Activated T-helper 17 cell treated with anti-CD3 and anti-CD28 coated beads, Interleukin-2, amount 50 U/mL, for 72 hours (primary cell): ENCODE data around the gene OAS3. TPM values are rescaled to one million over a fixed set of nuclear protein-coding genes. Genes with fewer than 3 reads are reported as not detected.
A peak's percentile ranks its signal among the peaks of the same experiment; 100 is the strongest.
"Not testable (repeated sequence)": the region's sequence is repeated elsewhere in the genome, so short reads cannot be mapped to it uniquely, and the experiment has no call there.

Experiments
- ATAC-seq: fragments of 150-1000 bp; cut with Tn5 transposase; replicated peaks from 2 replicates; pipeline ENCODE4 v1.10.0; 2021; ENCODE audit warnings: mild to moderate bottlenecking, moderate library complexity
- H3K27ac Mint-ChIP-seq: one replicate; pipeline ENCODE4 v1.8.0; 2022; ENCODE audit warnings: mixed read lengths
- H3K27me3 Mint-ChIP-seq: one replicate; pipeline ENCODE4 v1.8.0; 2022; ENCODE audit warnings: mixed read lengths
- H3K36me3 Mint-ChIP-seq: one replicate; pipeline ENCODE4 v1.8.0; 2022; ENCODE audit warnings: low read depth, mild to moderate bottlenecking, mixed read lengths
- H3K4me1 Mint-ChIP-seq: one replicate; pipeline ENCODE4 v1.8.0; 2022; ENCODE audit warnings: mixed read lengths
- H3K4me3 Mint-ChIP-seq: one replicate; pipeline ENCODE4 v1.8.0; 2022; ENCODE audit warnings: mild to moderate bottlenecking, mixed read lengths
- H3K9me3 Mint-ChIP-seq: one replicate; pipeline ENCODE4 v1.8.0; 2022; ENCODE audit warnings: mixed read lengths
- total RNA-seq, 2 donors: library from RNA; stranded (reverse); gene quantifications; one replicate each; pipeline ENCODE4 v1.2.3, GENCODE V29; 2022

OAS3 gene
- total RNA-seq, 2 donors from 2014 or later = 17.4 to 41.7 TPM

- no peak for ATAC-seq
- Mint-ChIP-seq H3K27me3 (no peaks in the 10 kb centered on the region), H3K9me3 (no peaks in the 10 kb centered on the region), H3K36me3 (peaks cover 10% of the 10 kb centered on the region), H3K4me3 (peak overlapping the region; percentile 80), H3K27ac (peak overlapping the region; percentile 89), H3K4me1 (peaks cover 16% of the 10 kb centered on the region)
Observed at GRCh38 chr12:112977139-112977538, 38.9 kb downstream of the OAS3 start.

- ATAC-seq = no peak
- Mint-ChIP-seq H3K36me3 (peaks cover 12% of the 10 kb centered on the region), H3K4me1 (peaks cover 21% of the 10 kb centered on the region), H3K27ac (peak overlapping the region; percentile 89), H3K4me3 (peak overlapping the region; percentile 80), H3K27me3 (no peaks in the 10 kb centered on the region), H3K9me3 (no peaks in the 10 kb centered on the region)
Observed at GRCh38 chr12:112977641-112978040, 39.4 kb downstream of the OAS3 start.

GRCh38 chr12:112978163-112979040, 40.1 kb downstream of the OAS3 start, which contains the start of gene OAS2:
OAS2 (plus strand) TSS chr12:112978519; CDS start chr12:112978609, 90 bp downstream.
- Mint-ChIP-seq H3K36me3 (peaks cover 15% of the 10 kb centered on the region), H3K4me1 (peaks cover 22% of the 10 kb centered on the region), H3K27ac (peak within 1 kb of the TSS; percentile 89), H3K9me3 (no peaks in the 10 kb centered on the region), H3K4me3 (peak within 1 kb of the TSS; percentile 80), H3K27me3 (no peaks in the 10 kb centered on the region)
- ATAC-seq = peak; percentile 92

- peaks cover 23% of the 10 kb centered on the region for H3K4me1 Mint-ChIP-seq
- peak overlapping the region; percentile 80 for H3K4me3 Mint-ChIP-seq
- peak overlapping the region; percentile 89 for H3K27ac Mint-ChIP-seq
- H3K27me3 Mint-ChIP-seq = no peaks in the 10 kb centered on the region
- H3K9me3 Mint-ChIP-seq = no peaks in the 10 kb centered on the region
- ATAC-seq = peak; percentile 58
- H3K36me3 Mint-ChIP-seq = peaks cover 22% of the 10 kb centered on the region
Observed at GRCh38 chr12:112979041-112979680, 40.9 kb downstream of the OAS3 start.

- peak overlapping the region; percentile 89 for H3K27ac Mint-ChIP-seq
- no peaks in the 10 kb centered on the region for H3K27me3 Mint-ChIP-seq
- peaks cover 37% of the 10 kb centered on the region for H3K36me3 Mint-ChIP-seq
- H3K9me3 Mint-ChIP-seq = peaks cover 9% of the 10 kb centered on the region
- peak overlapping the region; percentile 80 for H3K4me3 Mint-ChIP-seq
- H3K4me1 Mint-ChIP-seq = peaks cover 29% of the 10 kb centered on the region
- no peak for ATAC-seq
Observed at GRCh38 chr12:112980491-112981158, 42.4 kb downstream of the OAS3 start.

- peak overlapping the region; percentile 76 for H3K27ac Mint-ChIP-seq
- H3K4me1 Mint-ChIP-seq = peaks cover 39% of the 10 kb centered on the region
- peaks cover 9% of the 10 kb centered on the region for H3K9me3 Mint-ChIP-seq
- H3K36me3 Mint-ChIP-seq = peaks cover 74% of the 10 kb centered on the region
- no peak for ATAC-seq
- H3K27me3 Mint-ChIP-seq = no peaks in the 10 kb centered on the region
- H3K4me3 Mint-ChIP-seq = peak overlapping the region; percentile 80
Observed at GRCh38 chr12:112985642-112986290, 47.5 kb downstream of the OAS3 start.

- H3K4me3 Mint-ChIP-seq = no peak overlapping the region
- H3K27ac Mint-ChIP-seq = peak overlapping the region; percentile 76
- H3K36me3 Mint-ChIP-seq = peaks cover 80% of the 10 kb centered on the region
- peaks cover 9% of the 10 kb centered on the region for H3K9me3 Mint-ChIP-seq
- H3K4me1 Mint-ChIP-seq = peaks cover 42% of the 10 kb centered on the region
- ATAC-seq = no peak
- H3K27me3 Mint-ChIP-seq = no peaks in the 10 kb centered on the region
Observed at GRCh38 chr12:112986291-112986800, 48.1 kb downstream of the OAS3 start.

- Mint-ChIP-seq H3K4me3 (peak overlapping the region; percentile 57), H3K27ac (peak overlapping the region; percentile 76), H3K36me3 (peaks cover 86% of the 10 kb centered on the region), H3K9me3 (peaks cover 9% of the 10 kb centered on the region), H3K4me1 (peaks cover 30% of the 10 kb centered on the region), H3K27me3 (no peaks in the 10 kb centered on the region)
- ATAC-seq = no peak
Observed at GRCh38 chr12:112987561-112987960, 49.3 kb downstream of the OAS3 start.

- Mint-ChIP-seq H3K4me3 (peak overlapping the region; percentile 57), H3K36me3 (peaks cover 89% of the 10 kb centered on the region), H3K9me3 (peaks cover 9% of the 10 kb centered on the region), H3K27me3 (no peaks in the 10 kb centered on the region), H3K27ac (peak overlapping the region; percentile 76), H3K4me1 (peaks cover 28% of the 10 kb centered on the region)
- ATAC-seq = peak; percentile 72
Observed at GRCh38 chr12:112988224-112988623, 50.0 kb downstream of the OAS3 start.

- not testable (repeated sequence) for H3K27me3 Mint-ChIP-seq, H3K9me3 Mint-ChIP-seq
- H3K4me3 Mint-ChIP-seq = peak overlapping the region; percentile 57
- peak overlapping the region; percentile 76 for H3K27ac Mint-ChIP-seq
- peak; percentile 43 for ATAC-seq
- peaks cover 28% of the 10 kb centered on the region for H3K4me1 Mint-ChIP-seq
- H3K36me3 Mint-ChIP-seq = peaks cover 91% of the 10 kb centered on the region
Observed at GRCh38 chr12:112988823-112989385, 50.6 kb downstream of the OAS3 start.

GRCh38 chr12:112989806-112990205, 51.5 kb downstream of the OAS3 start:
- peaks cover 89% of the 10 kb centered on the region for H3K36me3 Mint-ChIP-seq
- no peaks in the 10 kb centered on the region for H3K27me3 Mint-ChIP-seq
- ATAC-seq = no peak
- no peak overlapping the region for H3K4me3 Mint-ChIP-seq
- H3K4me1 Mint-ChIP-seq = peaks cover 21% of the 10 kb centered on the region
- peaks cover 5% of the 10 kb centered on the region for H3K9me3 Mint-ChIP-seq
- H3K27ac Mint-ChIP-seq = peak overlapping the region; percentile 76

GRCh38 chr12:112992541-112993398, 54.5 kb downstream of the OAS3 start:
- Mint-ChIP-seq H3K27me3 (no peaks in the 10 kb centered on the region), H3K36me3 (peaks cover 98% of the 10 kb centered on the region), H3K27ac (no peak overlapping the region), H3K4me3 (no peak overlapping the region), H3K9me3 (no peaks in the 10 kb centered on the region), H3K4me1 (peaks cover 21% of the 10 kb centered on the region)
- peak; percentile 68 for ATAC-seq

- no peak for ATAC-seq
- peaks cover 98% of the 10 kb centered on the region for H3K36me3 Mint-ChIP-seq
- no peaks in the 10 kb centered on the region for H3K27me3 Mint-ChIP-seq
- no peak overlapping the region for H3K4me3 Mint-ChIP-seq
- no peak overlapping the region for H3K27ac Mint-ChIP-seq
- H3K4me1 Mint-ChIP-seq = peaks cover 5% of the 10 kb centered on the region
- H3K9me3 Mint-ChIP-seq = no peaks in the 10 kb centered on the region
Observed at GRCh38 chr12:112995008-112995407, 56.7 kb downstream of the OAS3 start.
